Thyroid gland (tissue), 4 donors: Measurements from ENCODE around the gene EYS. TPM values are rescaled to one million over a fixed set of nuclear protein-coding genes. Genes with fewer than 3 reads are reported as not detected.
"Not testable (repeated sequence)": the region's sequence is repeated elsewhere in the genome, so short reads cannot be mapped to it uniquely, and the experiment has no call there.

Experiments
- DNase-seq, 2 donors: peaks; one replicate each; pipeline ENCODE4 v3.0.0-alpha.2; 2019
- H3K27ac ChIP-seq, 3 donors: fragments of 200-600 bp; sonication (generic); 1 replicate in 2 of 3; 2 replicates in 1 of 3; pipeline ENCODE4 v1.5.1; 2016 to 2019; ENCODE audit warnings: mild to moderate bottlenecking in 1 of 3, moderate library complexity in 1 of 3
- H3K27me3 ChIP-seq: fragments of 200-600 bp; sonication (generic); one replicate; pipeline ENCODE4 v1.5.1; 2019
- H3K36me3 ChIP-seq, 2 donors: fragments of 200-600 bp; sonication (generic); one replicate each; pipeline ENCODE4 v1.5.1; 2016 to 2019
- H3K4me1 ChIP-seq, 2 donors: fragments of 200-600 bp; sonication (generic); one replicate each; pipeline ENCODE4 v1.5.1; 2017 to 2019
- H3K4me3 ChIP-seq, 3 donors: fragments of 200-600 bp; sonication (generic); replicated peaks in 1 of 3; 1 replicate in 2 of 3; 2 replicates in 1 of 3; pipeline ENCODE4 v1.5.1; 2016; ENCODE audit warnings: mild to moderate bottlenecking in 1 of 3
- H3K9me3 ChIP-seq: fragments of 200-600 bp; sonication (generic); one replicate; pipeline ENCODE4 v1.5.1; 2017
- CTCF ChIP-seq, 6 experiments: fragments of 200-600 bp in 3 of 6; fragments of 450-650 bp in 3 of 6; sonication (generic) in 3 of 6; IDR thresholded peaks; one replicate each; pipeline ENCODE4 v1.5.1; 2016 to 2019; ENCODE audit warnings: antibody characterized with exemption in 6 of 6, mild to moderate bottlenecking in 2 of 6, inconsistent platforms in 1 of 6, moderate library complexity in 1 of 6
- POLR2A ChIP-seq, 2 donors: fragments of 450-650 bp; IDR thresholded peaks; one replicate each; pipeline ENCODE4 v1.6.1; 2017; ENCODE audit warnings: antibody characterized with exemption in 2 of 2, mild to moderate bottlenecking in 2 of 2, moderate library complexity in 1 of 2
- WGBS, 2 donors: methylation state at CpG; one replicate each; pipeline ENCODE4 v1.1.5; 2017; 5-methylcytosine and 5-hydroxymethylcytosine counted together
- intact Hi-C: fragments of 100-400 bp; cut with DNase I; formaldehyde crosslinking; loops from one replicate; pipeline ENCODE4 v1.15.1; 2023
- total RNA-seq, 4 donors: library from RNA; depleted of rRNA; stranded (reverse); fragments of >200 nt; gene quantifications; one replicate each; pipeline ENCODE4 v1.2.3, GENCODE V29; 2016

The EYS gene
- total RNA-seq, 4 donors from 2014 or later: not detected

- TF ChIP-seq POLR2A (IDR thresholded peaks at IDR 0.05) (no peak), CTCF (IDR thresholded peaks at IDR 0.05) (no peak)
- no peak for DNase-seq
- H3K4me1 ChIP-seq: no peaks in the 10 kb centered on the region
- no peaks in the 10 kb centered on the region for H3K9me3 ChIP-seq
- no peaks in the 10 kb centered on the region for H3K27me3 ChIP-seq
- intact Hi-C loops: no loop called here
- 91 to 92% methylated on average over 3 of the region's 3 CpGs for WGBS, 2 donors
- no peaks in the 10 kb centered on the region for H3K36me3 ChIP-seq
- no peak overlapping the region for H3K27ac ChIP-seq
- no peak overlapping the region for H3K4me3 ChIP-seq
These were observed 296.7 kb downstream of the EYS start for GRCh38 chr6:65410309-65410708.

GRCh38 chr6:65402564-65402963 lies 304.5 kb downstream of the EYS start:
- intact Hi-C loops: no loop called here
- TF ChIP-seq CTCF (IDR thresholded peaks at IDR 0.05): no peak
- Histone ChIP-seq H3K4me1 (no peaks in the 10 kb centered on the region), H3K27ac (no peak overlapping the region), H3K4me3 (no peak overlapping the region), H3K9me3 (no peaks in the 10 kb centered on the region), H3K36me3 (no peaks in the 10 kb centered on the region), H3K27me3 (no peaks in the 10 kb centered on the region)
- DNase-seq: no peak

GRCh38 chr6:65399355-65400084 lies 307.5 kb downstream of the EYS start:
- no peaks in the 10 kb centered on the region for H3K36me3 ChIP-seq
- intact Hi-C loops: no loop called here
- H3K27me3 ChIP-seq: no peaks in the 10 kb centered on the region
- no peak for TF ChIP-seq CTCF (IDR thresholded peaks at IDR 0.05)
- no peak for TF ChIP-seq POLR2A (IDR thresholded peaks at IDR 0.05)
- 67 to 78% methylated on average over 1 of the region's 1 CpG for WGBS, 2 donors
- H3K4me1 ChIP-seq: no peaks in the 10 kb centered on the region
- H3K4me3 ChIP-seq: no peak overlapping the region
- no peak overlapping the region for H3K27ac ChIP-seq
- no peak for DNase-seq
- H3K9me3 ChIP-seq: no peaks in the 10 kb centered on the region

GRCh38 chr6:65398851-65399250 lies 308.2 kb downstream of the EYS start:
- intact Hi-C loops: no loop called here
- no peak overlapping the region for H3K4me3 ChIP-seq
- H3K4me1 ChIP-seq: no peaks in the 10 kb centered on the region
- WGBS, 2 donors: 85 to 89% methylated on average over 2 of the region's 2 CpGs
- H3K36me3 ChIP-seq: no peaks in the 10 kb centered on the region
- H3K9me3 ChIP-seq: no peaks in the 10 kb centered on the region
- no peak overlapping the region for H3K27ac ChIP-seq
- DNase-seq: no peak
- TF ChIP-seq POLR2A (IDR thresholded peaks at IDR 0.05) (no peak), CTCF (IDR thresholded peaks at IDR 0.05) (no peak)
- no peaks in the 10 kb centered on the region for H3K27me3 ChIP-seq

GRCh38 chr6:65350530-65350929 lies 356.5 kb downstream of the EYS start:
- WGBS, 2 donors: 64 to 68% methylated on average over 4 of the region's 4 CpGs

GRCh38 chr6:65302655-65303054 lies 404.4 kb downstream of the EYS start:
- H3K4me1 ChIP-seq, H3K27me3 ChIP-seq, DNase-seq, H3K9me3 ChIP-seq, H3K27ac ChIP-seq, H3K36me3 ChIP-seq, intact Hi-C loops, H3K4me3 ChIP-seq: not testable (repeated sequence)
- WGBS, 2 donors: 85 to 87% methylated on average over 3 to 6 of the region's 10 CpGs

More at GRCh38 chr6:65350530-65350929, 356.5 kb downstream of the EYS start:
- Histone ChIP-seq H3K4me1 (no peaks in the 10 kb centered on the region), H3K27ac (no peak overlapping the region), H3K9me3 (no peaks in the 10 kb centered on the region), H3K4me3 (no peak overlapping the region), H3K27me3 (no peaks in the 10 kb centered on the region), H3K36me3 (no peaks in the 10 kb centered on the region)
- no peak for DNase-seq
- TF ChIP-seq POLR2A (IDR thresholded peaks at IDR 0.05) (no peak), CTCF (IDR thresholded peaks at IDR 0.05) (no peak)
- intact Hi-C loops: no loop called here
